WTC11 (cell line): ENCODE data around the gene GNS. TPM values are rescaled to one million over a fixed set of nuclear protein-coding genes. Genes with fewer than 3 reads are reported as not detected.
A peak's percentile ranks its signal among the peaks of the same experiment; 100 is the strongest.
"Not testable (repeated sequence)": the region's sequence is repeated elsewhere in the genome, so short reads cannot be mapped to it uniquely, and the experiment has no call there.

Experiments
- ATAC-seq: fragments of 200-7000 bp; cut with Tn5 transposase; 2 replicates; pipeline ENCODE4 v1.10.0; 2021; ENCODE audit warnings: mild to moderate bottlenecking, moderate library complexity
- CTCF ChIA-PET: fragments of 300-600 bp; sonication (Branson Sonifier 250); formaldehyde crosslinking; loops from one replicate; lab custom pipeline; 2021; ENCODE audit warnings: antibody characterized with exemption; lab: Charles Lee
- POLR2A ChIA-PET: fragments of 350-600 bp; sonication (Branson Sonifier 250); formaldehyde crosslinking; loops from one replicate; lab custom pipeline; 2021; ENCODE audit warnings: antibody characterized with exemption; lab: Charles Lee
- DNase-seq: peaks from one replicate; pipeline ENCODE4 v3.0.0; 2021; ENCODE audit warnings: low spot score
- H3K27ac Mint-ChIP-seq: 2 replicates; pipeline ENCODE4 v1.8.0; 2021; ENCODE audit warnings: mixed read lengths
- H3K27me3 Mint-ChIP-seq: 2 replicates; pipeline ENCODE4 v1.8.0; 2021; ENCODE audit warnings: low read depth, mild to moderate bottlenecking, moderate library complexity, mixed read lengths
- H3K36me3 Mint-ChIP-seq: 2 replicates; pipeline ENCODE4 v1.8.0; 2021; ENCODE audit warnings: mixed read lengths
- H3K4me1 Mint-ChIP-seq: 2 replicates; pipeline ENCODE4 v1.8.0; 2022; ENCODE audit warnings: mixed read lengths
- H3K4me3 Mint-ChIP-seq: 2 replicates; pipeline ENCODE4 v1.8.0; 2021; ENCODE audit warnings: mild to moderate bottlenecking, moderate library complexity, mixed read lengths
- H3K9me3 Mint-ChIP-seq: 2 replicates; pipeline ENCODE4 v1.8.0; 2021; ENCODE audit warnings: mixed read lengths
- CREB1 ChIP-seq: sonication (generic); formaldehyde crosslinking; IDR thresholded peaks from 2 replicates; pipeline ENCODE4 v1.8.0; 2023; ENCODE audit warnings: mild to moderate bottlenecking, missing genetic modification reagents
- EMX1 ChIP-seq: fragments of 250-450 bp; sonication (Bioruptor Pico); IDR thresholded peaks from 2 replicates; pipeline ENCODE4 v1.8.0; 2021; ENCODE audit warnings: mild to moderate bottlenecking
- FOXP1 ChIP-seq: sonication (generic); formaldehyde crosslinking; IDR thresholded peaks from 2 replicates; pipeline ENCODE4 v1.8.0; 2022; ENCODE audit warnings: missing genetic modification reagents, mild to moderate bottlenecking, moderate library complexity, borderline replicate concordance
- HMGA2 ChIP-seq: fragments of 250-450 bp; sonication (Bioruptor Pico); IDR thresholded peaks from 2 replicates; pipeline ENCODE4 v1.4.0; 2021; ENCODE audit warnings: mild to moderate bottlenecking, moderate library complexity
- JAZF1 ChIP-seq: fragments of 250-450 bp; sonication (Bioruptor Pico); IDR thresholded peaks from 2 replicates; pipeline ENCODE4 v1.9.0; 2021; ENCODE audit warnings: moderate library complexity, mild to moderate bottlenecking, inconsistent platforms
- KAT7 ChIP-seq: sonication (generic); formaldehyde crosslinking; IDR thresholded peaks from 2 replicates; pipeline ENCODE4 v1.8.1; 2023; ENCODE audit warnings: missing genetic modification reagents, mild to moderate bottlenecking, borderline replicate concordance
- RELA ChIP-seq: sonication (generic); formaldehyde crosslinking; IDR thresholded peaks from 2 replicates; pipeline ENCODE4 v1.8.1; 2022; ENCODE audit warnings: missing genetic modification reagents, mild to moderate bottlenecking, borderline replicate concordance
- SMAD4 ChIP-seq: sonication (generic); formaldehyde crosslinking; IDR thresholded peaks from 2 replicates; pipeline ENCODE4 v1.8.0; 2022; ENCODE audit warnings: mild to moderate bottlenecking, missing genetic modification reagents
- SP1 ChIP-seq: sonication (generic); formaldehyde crosslinking; conservative IDR thresholded peaks from 2 replicates; pipeline ENCODE4 v1.8.1; 2022; ENCODE audit warnings: missing genetic modification reagents
- TEAD1 ChIP-seq: sonication (generic); formaldehyde crosslinking; IDR thresholded peaks from 2 replicates; pipeline ENCODE4 v1.8.0; 2022; ENCODE audit warnings: mild to moderate bottlenecking, missing genetic modification reagents
- ZNF219 ChIP-seq: sonication (generic); formaldehyde crosslinking; IDR thresholded peaks from 2 replicates; pipeline ENCODE4 v1.8.0; 2023; ENCODE audit warnings: missing genetic modification reagents, mild to moderate bottlenecking, borderline replicate concordance
- total RNA-seq: library from RNA; stranded (reverse); gene quantifications from 3 replicates; pipeline ENCODE4 v1.2.3, GENCODE V29; 2021
- TF ChIP-seq, protein P1 (sequence below): fragments of 200-600 bp; IDR thresholded peaks from 2 replicates; pipeline ENCODE4 v1.8.0; 2022; ENCODE audit warnings: antibody characterized with exemption
- TF ChIP-seq, protein P2 (sequence below): sonication (generic); formaldehyde crosslinking; IDR thresholded peaks from 2 replicates; pipeline ENCODE4 v1.8.1; 2022; ENCODE audit warnings: low read depth, missing genetic modification reagents, borderline replicate concordance
- TF ChIP-seq, protein P3 (sequence below): sonication (generic); formaldehyde crosslinking; IDR thresholded peaks from 2 replicates; pipeline ENCODE4 v1.8.0; 2022; ENCODE audit warnings: mild to moderate bottlenecking, missing genetic modification reagents
- TF ChIP-seq, protein P4 (sequence below): sonication (generic); formaldehyde crosslinking; IDR thresholded peaks from 2 replicates; pipeline ENCODE4 v1.8.0; 2022; ENCODE audit warnings: mild to moderate bottlenecking, missing genetic modification reagents
- TF ChIP-seq, protein P5 (sequence below): sonication (generic); formaldehyde crosslinking; IDR thresholded peaks from 2 replicates; pipeline ENCODE4 v1.8.1; 2023; ENCODE audit warnings: mild to moderate bottlenecking, missing genetic modification reagents, moderate library complexity
- TF ChIP-seq, protein P6 (sequence below): fragments of 250-450 bp; sonication (Bioruptor Pico); IDR thresholded peaks from 2 replicates; pipeline ENCODE4 v2.1.2; 2022; ENCODE audit warnings: mild to moderate bottlenecking, moderate library complexity
- TF ChIP-seq, protein P7 (sequence below): sonication (generic); formaldehyde crosslinking; conservative IDR thresholded peaks from 2 replicates; pipeline ENCODE4 v1.8.1; 2022; ENCODE audit warnings: mild to moderate bottlenecking, missing genetic modification reagents
- TF ChIP-seq, protein P8 (sequence below): sonication (generic); formaldehyde crosslinking; IDR thresholded peaks from 2 replicates; pipeline ENCODE4 v1.8.1; 2023; ENCODE audit warnings: mild to moderate bottlenecking, missing genetic modification reagents

The GNS gene
- total RNA-seq, 1 experiment from 2014 or later: 24.7 TPM

DNA sequence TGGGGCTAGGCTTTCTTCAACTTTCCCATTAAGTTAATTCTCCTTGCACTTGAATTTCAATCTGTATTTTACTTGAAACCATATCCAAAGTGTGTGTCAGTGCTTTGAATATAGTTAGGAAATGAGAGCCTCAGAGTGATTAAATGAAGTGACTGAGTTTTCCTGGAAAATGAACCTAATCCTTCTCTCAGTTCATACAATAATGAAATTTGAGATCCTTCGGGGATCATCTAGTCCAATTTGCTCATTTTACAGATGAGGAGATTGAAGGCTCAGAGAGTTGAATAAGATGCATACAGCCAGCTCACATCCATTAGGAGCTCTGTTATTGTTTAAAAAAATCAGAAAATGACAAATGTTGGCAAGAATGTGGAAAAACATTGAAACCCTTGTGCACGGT lies 47.0 kb upstream of the GNS start:
- Mint-ChIP-seq H3K4me3 (no peak overlapping the region), H3K9me3 (no peaks in the 10 kb centered on the region), H3K27me3 (no peaks in the 10 kb centered on the region; the same call in 1 of the 2 replicates), H3K36me3 (no peaks in the 10 kb centered on the region), H3K27ac (no peak overlapping the region), H3K4me1 (no peaks in the 10 kb centered on the region)
- TF ChIP-seq EMX1 (no peak), SMAD4 (CRISPR knock-in tag) (no peak), TEAD1 (CRISPR knock-in tag) (no peak), JAZF1 (CRISPR knock-in tag) (no peak), HMGA2 (CRISPR knock-in tag) (no peak), ZNF219 (CRISPR knock-in tag) (no peak)
- POLR2A ChIA-PET: no interaction called here
- CTCF ChIA-PET: interaction anchor here (2.4 kb wide), 1 partner anchor 10 kb away, joined by 12 read pairs; no protein-coding TSS in a partner anchor
- no peak for DNase-seq
- ATAC-seq: no peak

DNA sequence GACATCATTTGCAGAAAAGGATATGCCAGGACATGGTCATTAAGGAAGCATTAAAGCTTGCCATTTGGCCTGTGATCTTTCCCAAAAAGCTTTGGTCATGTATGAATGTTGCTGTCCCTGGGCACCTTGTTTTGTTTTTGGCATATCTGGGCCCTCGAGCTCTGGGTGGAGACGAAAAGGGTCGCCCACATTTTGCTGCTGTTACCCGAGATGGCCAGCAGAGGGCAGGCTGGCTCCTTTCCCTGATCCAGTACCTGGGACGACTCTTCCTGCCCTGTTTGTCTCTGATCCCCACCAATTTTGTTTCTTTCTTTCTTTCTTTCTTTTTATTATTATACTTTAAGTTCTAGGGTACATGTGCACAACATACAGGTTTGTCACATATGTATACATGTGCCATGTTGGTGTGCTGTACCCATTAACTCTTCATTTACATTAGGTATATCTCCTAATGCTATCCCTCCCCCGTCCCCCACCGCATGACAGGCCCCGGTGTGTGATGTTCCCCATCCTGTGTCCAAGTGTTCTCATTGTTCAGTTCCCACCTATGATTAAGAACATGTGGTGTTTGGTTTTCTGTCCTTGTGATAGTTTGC lies 43.1 kb upstream of the GNS start:
- CTCF ChIA-PET: interaction anchor here (0.6 to 2.3 kb wide), 61 partner anchors 8 to 1285 kb away, joined by 3 to 33 read pairs (median 5); partner anchors contain the start of genes LEMD3, TBC1D30 and WIF1
- H3K27me3 Mint-ChIP-seq, H3K27ac Mint-ChIP-seq, H3K4me3 Mint-ChIP-seq, H3K36me3 Mint-ChIP-seq, H3K9me3 Mint-ChIP-seq, POLR2A ChIA-PET, H3K4me1 Mint-ChIP-seq: not testable (repeated sequence)
- ATAC-seq (peak; percentile 93), DNase-seq (peak; percentile 79)
- TF ChIP-seq, protein P1, sequence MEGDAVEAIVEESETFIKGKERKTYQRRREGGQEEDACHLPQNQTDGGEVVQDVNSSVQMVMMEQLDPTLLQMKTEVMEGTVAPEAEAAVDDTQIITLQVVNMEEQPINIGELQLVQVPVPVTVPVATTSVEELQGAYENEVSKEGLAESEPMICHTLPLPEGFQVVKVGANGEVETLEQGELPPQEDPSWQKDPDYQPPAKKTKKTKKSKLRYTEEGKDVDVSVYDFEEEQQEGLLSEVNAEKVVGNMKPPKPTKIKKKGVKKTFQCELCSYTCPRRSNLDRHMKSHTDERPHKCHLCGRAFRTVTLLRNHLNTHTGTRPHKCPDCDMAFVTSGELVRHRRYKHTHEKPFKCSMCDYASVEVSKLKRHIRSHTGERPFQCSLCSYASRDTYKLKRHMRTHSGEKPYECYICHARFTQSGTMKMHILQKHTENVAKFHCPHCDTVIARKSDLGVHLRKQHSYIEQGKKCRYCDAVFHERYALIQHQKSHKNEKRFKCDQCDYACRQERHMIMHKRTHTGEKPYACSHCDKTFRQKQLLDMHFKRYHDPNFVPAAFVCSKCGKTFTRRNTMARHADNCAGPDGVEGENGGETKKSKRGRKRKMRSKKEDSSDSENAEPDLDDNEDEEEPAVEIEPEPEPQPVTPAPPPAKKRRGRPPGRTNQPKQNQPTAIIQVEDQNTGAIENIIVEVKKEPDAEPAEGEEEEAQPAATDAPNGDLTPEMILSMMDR: peak; percentile 89

DNA sequence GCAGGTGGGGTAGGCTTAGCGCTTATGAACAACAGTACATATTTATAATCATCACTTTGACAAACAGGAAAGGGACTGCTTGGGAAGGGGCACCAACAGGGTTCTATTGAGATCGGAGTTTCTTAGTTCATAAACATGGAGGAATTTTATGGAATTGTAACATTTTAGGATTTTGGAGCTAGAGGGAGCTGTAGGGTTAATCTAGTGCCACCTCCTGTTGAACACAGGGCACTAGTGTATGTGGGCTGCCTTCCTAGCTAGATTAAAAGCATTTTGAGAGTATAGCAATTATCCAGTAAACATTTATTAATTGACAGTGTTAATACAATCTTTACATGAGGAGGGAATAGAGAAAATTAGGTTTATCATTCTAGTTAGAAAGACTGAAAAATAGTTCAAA lies 42.2 kb upstream of the GNS start:
- peak; percentile 61 for ATAC-seq
- POLR2A ChIA-PET: no interaction called here
- H3K9me3 Mint-ChIP-seq: no peaks in the 10 kb centered on the region
- no peak for TF ChIP-seq SP1
- TF ChIP-seq, protein P2, sequence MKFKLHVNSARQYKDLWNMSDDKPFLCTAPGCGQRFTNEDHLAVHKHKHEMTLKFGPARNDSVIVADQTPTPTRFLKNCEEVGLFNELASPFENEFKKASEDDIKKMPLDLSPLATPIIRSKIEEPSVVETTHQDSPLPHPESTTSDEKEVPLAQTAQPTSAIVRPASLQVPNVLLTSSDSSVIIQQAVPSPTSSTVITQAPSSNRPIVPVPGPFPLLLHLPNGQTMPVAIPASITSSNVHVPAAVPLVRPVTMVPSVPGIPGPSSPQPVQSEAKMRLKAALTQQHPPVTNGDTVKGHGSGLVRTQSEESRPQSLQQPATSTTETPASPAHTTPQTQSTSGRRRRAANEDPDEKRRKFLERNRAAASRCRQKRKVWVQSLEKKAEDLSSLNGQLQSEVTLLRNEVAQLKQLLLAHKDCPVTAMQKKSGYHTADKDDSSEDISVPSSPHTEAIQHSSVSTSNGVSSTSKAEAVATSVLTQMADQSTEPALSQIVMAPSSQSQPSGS: no peak
- TF ChIP-seq, protein P3, sequence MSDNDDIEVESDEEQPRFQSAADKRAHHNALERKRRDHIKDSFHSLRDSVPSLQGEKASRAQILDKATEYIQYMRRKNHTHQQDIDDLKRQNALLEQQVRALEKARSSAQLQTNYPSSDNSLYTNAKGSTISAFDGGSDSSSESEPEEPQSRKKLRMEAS (CRISPR knock-in tag): no peak
- TF ChIP-seq, protein P4, sequence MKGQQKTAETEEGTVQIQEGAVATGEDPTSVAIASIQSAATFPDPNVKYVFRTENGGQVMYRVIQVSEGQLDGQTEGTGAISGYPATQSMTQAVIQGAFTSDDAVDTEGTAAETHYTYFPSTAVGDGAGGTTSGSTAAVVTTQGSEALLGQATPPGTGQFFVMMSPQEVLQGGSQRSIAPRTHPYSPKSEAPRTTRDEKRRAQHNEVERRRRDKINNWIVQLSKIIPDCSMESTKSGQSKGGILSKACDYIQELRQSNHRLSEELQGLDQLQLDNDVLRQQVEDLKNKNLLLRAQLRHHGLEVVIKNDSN: no peak
- TF ChIP-seq, protein P5, sequence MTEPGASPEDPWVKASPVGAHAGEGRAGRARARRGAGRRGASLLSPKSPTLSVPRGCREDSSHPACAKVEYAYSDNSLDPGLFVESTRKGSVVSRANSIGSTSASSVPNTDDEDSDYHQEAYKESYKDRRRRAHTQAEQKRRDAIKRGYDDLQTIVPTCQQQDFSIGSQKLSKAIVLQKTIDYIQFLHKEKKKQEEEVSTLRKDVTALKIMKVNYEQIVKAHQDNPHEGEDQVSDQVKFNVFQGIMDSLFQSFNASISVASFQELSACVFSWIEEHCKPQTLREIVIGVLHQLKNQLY (CRISPR knock-in tag): no peak
- TF ChIP-seq FOXP1: no peak
- TF ChIP-seq, protein P6, sequence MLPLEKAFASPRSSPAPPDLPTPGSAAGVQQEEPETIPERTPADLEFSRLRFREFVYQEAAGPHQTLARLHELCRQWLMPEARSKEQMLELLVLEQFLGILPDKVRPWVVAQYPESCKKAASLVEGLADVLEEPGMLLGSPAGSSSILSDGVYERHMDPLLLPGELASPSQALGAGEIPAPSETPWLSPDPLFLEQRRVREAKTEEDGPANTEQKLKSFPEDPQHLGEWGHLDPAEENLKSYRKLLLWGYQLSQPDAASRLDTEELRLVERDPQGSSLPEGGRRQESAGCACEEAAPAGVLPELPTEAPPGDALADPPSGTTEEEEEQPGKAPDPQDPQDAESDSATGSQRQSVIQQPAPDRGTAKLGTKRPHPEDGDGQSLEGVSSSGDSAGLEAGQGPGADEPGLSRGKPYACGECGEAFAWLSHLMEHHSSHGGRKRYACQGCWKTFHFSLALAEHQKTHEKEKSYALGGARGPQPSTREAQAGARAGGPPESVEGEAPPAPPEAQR (CRISPR knock-in tag): no peak
- TF ChIP-seq, protein P7, sequence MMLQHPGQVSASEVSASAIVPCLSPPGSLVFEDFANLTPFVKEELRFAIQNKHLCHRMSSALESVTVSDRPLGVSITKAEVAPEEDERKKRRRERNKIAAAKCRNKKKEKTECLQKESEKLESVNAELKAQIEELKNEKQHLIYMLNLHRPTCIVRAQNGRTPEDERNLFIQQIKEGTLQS (CRISPR knock-in tag): no peak
- no peak for TF ChIP-seq RELA
- no peak for TF ChIP-seq KAT7 (CRISPR knock-in tag)
- TF ChIP-seq CREB1 (CRISPR knock-in tag): no peak
- TF ChIP-seq SMAD4 (CRISPR knock-in tag): no peak
- TF ChIP-seq, protein P8, sequence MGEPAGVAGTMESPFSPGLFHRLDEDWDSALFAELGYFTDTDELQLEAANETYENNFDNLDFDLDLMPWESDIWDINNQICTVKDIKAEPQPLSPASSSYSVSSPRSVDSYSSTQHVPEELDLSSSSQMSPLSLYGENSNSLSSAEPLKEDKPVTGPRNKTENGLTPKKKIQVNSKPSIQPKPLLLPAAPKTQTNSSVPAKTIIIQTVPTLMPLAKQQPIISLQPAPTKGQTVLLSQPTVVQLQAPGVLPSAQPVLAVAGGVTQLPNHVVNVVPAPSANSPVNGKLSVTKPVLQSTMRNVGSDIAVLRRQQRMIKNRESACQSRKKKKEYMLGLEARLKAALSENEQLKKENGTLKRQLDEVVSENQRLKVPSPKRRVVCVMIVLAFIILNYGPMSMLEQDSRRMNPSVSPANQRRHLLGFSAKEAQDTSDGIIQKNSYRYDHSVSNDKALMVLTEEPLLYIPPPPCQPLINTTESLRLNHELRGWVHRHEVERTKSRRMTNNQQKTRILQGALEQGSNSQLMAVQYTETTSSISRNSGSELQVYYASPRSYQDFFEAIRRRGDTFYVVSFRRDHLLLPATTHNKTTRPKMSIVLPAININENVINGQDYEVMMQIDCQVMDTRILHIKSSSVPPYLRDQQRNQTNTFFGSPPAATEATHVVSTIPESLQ: no peak
- peaks cover 4% of the 10 kb centered on the region; the same call in 1 of the 2 replicates for H3K27me3 Mint-ChIP-seq
- no peaks in the 10 kb centered on the region for H3K36me3 Mint-ChIP-seq
- CTCF ChIA-PET: interaction anchor here (0.6 to 2.3 kb wide), 51 partner anchors 9 to 874 kb away, joined by 3 to 33 read pairs (median 5); partner anchors contain the start of genes TBC1D30 and WIF1
- DNase-seq: no peak
- no peak overlapping the region for H3K4me3 Mint-ChIP-seq
- H3K4me1 Mint-ChIP-seq: no peaks in the 10 kb centered on the region
- no peak overlapping the region for H3K27ac Mint-ChIP-seq
